HCT116 (cell line): Measurements from ENCODE around the gene DIS3L2.

Experiments
- EZH2 ChIP-seq: fragments of 200-600 bp; sonication (generic); IDR thresholded peaks from 2 replicates; pipeline ENCODE4 v1.6.1; 2017; ENCODE audit warnings: antibody characterized with exemption, mixed run types
- POLR2A ChIP-seq: IDR thresholded peaks from 2 replicates; pipeline ENCODE4 v1.7.0; 2011; ENCODE audit warnings: borderline replicate concordance; ENCODE audit not compliant: insufficient read depth, insufficient read length; ENCODE audit errors: extremely low read depth
- POLR2AphosphoS5 ChIP-seq: IDR thresholded peaks from 2 replicates; pipeline ENCODE4 v1.6.1; 2011; ENCODE audit warnings: mild to moderate bottlenecking, low read depth, low read length, moderate library complexity
- ZFX ChIP-seq: fragments of 450-650 bp; IDR thresholded peaks from 2 replicates; pipeline ENCODE4 v1.6.1; 2017
- ZNF274 ChIP-seq: fragments of 200-500 bp; sonication (Bioruptor generic); IDR thresholded peaks from 2 replicates; pipeline ENCODE4 v1.6.1; 2014; ENCODE audit warnings: mild to moderate bottlenecking, low read depth, low read length, inconsistent platforms
- TF ChIP-seq, protein P1 (sequence below), 3 experiments: fragments of 200-600 bp in 1 of 3; sonication (generic) in 1 of 3; IDR thresholded peaks in 2 of 3; conservative IDR thresholded peaks in 1 of 3; 2 replicates each; pipeline ENCODE4 v1.5.1; 2012 to 2017; ENCODE audit warnings: low read depth in 2 of 3, low read length in 2 of 3, antibody characterized with exemption in 1 of 3, borderline replicate concordance in 1 of 3, control low read depth in 1 of 3, mild to moderate bottlenecking in 1 of 3, mixed read lengths in 1 of 3, mixed run types in 1 of 3, moderate library complexity in 1 of 3; ENCODE audit not compliant: insufficient read depth in 1 of 3

DNA sequence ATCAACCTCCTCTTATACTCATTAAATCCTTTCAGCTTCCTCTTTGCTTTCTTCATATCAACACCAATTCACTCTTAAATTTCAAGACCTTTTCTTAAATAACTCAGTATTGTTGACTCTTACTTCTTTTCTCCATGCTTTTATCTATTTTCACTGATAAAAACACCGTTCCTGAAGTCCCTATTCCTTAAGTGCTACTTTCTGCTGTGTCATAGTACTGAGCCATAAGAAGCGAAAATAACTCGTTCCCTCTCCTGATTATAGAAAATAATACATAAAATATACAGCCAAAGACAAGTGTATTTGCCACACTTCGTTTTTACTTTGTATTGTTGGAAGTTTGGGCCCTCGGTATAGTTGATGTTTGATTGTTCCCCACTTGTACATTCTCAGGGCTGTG is 181.0 kb downstream of the DIS3L2 start:
- TF ChIP-seq, protein P1, sequence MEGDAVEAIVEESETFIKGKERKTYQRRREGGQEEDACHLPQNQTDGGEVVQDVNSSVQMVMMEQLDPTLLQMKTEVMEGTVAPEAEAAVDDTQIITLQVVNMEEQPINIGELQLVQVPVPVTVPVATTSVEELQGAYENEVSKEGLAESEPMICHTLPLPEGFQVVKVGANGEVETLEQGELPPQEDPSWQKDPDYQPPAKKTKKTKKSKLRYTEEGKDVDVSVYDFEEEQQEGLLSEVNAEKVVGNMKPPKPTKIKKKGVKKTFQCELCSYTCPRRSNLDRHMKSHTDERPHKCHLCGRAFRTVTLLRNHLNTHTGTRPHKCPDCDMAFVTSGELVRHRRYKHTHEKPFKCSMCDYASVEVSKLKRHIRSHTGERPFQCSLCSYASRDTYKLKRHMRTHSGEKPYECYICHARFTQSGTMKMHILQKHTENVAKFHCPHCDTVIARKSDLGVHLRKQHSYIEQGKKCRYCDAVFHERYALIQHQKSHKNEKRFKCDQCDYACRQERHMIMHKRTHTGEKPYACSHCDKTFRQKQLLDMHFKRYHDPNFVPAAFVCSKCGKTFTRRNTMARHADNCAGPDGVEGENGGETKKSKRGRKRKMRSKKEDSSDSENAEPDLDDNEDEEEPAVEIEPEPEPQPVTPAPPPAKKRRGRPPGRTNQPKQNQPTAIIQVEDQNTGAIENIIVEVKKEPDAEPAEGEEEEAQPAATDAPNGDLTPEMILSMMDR (IDR thresholded peaks at IDR 0.05 in 2 of 3, conservative IDR thresholded peaks at IDR 0.05 in 1 of 3; ENCODE audit: borderline replicate concordance in 1 of 3, insufficient read depth in 1 of 3, low read depth in 2 of 3, low read length in 2 of 3): no peak
- TF ChIP-seq POLR2A: no peak
- TF ChIP-seq ZNF274: no peak
- TF ChIP-seq ZFX: no peak
- TF ChIP-seq EZH2: no peak
- TF ChIP-seq POLR2AphosphoS5: no peak
